Fibroblast of peridontal ligament (primary cell): ENCODE results near the gene OR4K1.
"Not testable (repeated sequence)": the region's sequence is repeated elsewhere in the genome, so short reads cannot be mapped to it uniquely, and the experiment has no call there.

ENCODE experiments used
- DNase-seq: peaks from one replicate; pipeline ENCODE4 v3.0.0-alpha.2; 2010; ENCODE audit errors: extremely low read depth

The OR4K1 gene, protein sequence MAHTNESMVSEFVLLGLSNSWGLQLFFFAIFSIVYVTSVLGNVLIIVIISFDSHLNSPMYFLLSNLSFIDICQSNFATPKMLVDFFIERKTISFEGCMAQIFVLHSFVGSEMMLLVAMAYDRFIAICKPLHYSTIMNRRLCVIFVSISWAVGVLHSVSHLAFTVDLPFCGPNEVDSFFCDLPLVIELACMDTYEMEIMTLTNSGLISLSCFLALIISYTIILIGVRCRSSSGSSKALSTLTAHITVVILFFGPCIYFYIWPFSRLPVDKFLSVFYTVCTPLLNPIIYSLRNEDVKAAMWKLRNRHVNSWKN

GRCh38 chr14:19930617-19931016, at the start of gene OR4K1:
TSS of gene OR4K1 (plus strand) at chr14:19930917. CDS start at chr14:19935667, 4,750 bp downstream.
- no peak for DNase-seq

- DNase-seq: no peak
Observed at GRCh38 chr14:19895282-19895681, 35.4 kb upstream of the OR4K1 start.

DNA sequence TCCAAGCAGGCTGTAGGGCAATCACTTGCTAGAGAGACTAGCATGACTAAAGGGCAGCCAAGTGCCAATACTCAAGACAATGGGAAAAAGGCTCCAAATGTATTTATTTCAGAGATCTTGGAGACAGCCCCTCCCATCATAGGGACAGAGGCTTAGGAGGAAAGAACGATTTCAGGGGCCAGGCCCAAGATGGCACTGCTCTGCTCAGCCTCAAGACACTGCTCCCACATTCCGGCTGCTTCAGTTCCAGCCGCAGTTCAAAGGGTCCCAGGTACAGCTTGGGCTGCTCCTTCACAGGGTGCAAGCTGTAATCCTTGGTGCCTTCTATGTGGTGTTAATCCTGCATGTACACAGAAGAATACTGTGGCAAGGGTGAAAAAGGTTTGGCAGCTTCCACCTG, 29.7 kb upstream of the OR4K1 start:
- DNase-seq: no peak

- no peak for DNase-seq
Observed at GRCh38 chr14:19902409-19902808, 28.3 kb upstream of the OR4K1 start.

- DNase-seq: no peak
Observed at GRCh38 chr14:19906665-19907064, 24.1 kb upstream of the OR4K1 start.

- DNase-seq: no peak
Observed at GRCh38 chr14:19911114-19911513, 19.6 kb upstream of the OR4K1 start.

DNA sequence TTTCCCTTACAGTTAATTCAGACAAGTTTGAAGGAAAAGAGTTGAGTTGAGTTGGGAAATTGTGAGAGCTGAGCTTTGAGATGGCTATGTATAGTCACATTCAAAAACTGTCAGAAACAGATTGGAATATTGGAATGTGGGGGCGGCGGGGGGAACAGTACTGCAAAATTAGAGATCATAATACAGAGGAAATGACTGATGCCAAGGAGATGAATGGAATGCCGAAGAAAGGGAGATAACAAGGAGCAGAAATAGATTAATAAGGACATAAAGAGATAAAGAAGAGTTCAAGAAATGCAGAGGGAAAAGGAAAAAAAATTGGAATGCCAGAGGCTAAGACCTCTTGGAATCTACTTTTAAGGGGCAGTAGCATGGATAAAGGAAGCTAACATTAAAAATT, 13.5 kb upstream of the OR4K1 start:
- DNase-seq: no peak

GRCh38 chr14:19917955-19918518, 12.7 kb upstream of the OR4K1 start:
- DNase-seq: no peak

DNA sequence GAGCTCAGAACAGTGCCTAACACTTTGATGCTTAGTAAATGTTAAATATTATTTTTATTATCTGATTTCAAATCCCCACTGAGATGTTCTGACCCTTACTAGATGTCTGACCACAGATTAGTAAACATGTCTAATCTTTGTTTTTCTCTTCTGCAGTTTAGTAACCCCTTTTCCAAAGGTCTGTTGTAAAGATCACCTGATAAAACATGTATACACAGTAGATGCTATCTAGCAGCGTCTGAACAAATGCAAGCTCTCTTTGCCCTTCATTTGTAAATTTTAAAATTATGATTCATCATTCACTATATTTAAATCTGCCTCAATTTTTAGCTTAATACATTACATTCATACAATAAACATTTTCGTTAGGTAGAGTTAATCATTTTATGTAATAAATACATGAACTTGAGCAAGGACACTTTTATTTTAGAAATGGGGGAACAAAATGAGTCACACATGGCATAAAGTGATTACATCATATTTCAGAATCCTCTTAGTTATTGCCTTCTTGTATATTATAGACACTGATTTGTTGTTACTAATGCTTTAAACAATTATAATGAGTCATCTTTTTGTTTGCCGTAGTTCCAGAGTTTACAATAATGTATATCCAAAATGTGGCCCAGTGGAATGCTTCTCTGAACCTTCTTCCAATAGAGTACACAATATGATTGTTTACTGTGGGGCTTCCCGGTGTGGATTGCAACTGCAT, 12.0 kb upstream of the OR4K1 start:
- DNase-seq: no peak

DNA sequence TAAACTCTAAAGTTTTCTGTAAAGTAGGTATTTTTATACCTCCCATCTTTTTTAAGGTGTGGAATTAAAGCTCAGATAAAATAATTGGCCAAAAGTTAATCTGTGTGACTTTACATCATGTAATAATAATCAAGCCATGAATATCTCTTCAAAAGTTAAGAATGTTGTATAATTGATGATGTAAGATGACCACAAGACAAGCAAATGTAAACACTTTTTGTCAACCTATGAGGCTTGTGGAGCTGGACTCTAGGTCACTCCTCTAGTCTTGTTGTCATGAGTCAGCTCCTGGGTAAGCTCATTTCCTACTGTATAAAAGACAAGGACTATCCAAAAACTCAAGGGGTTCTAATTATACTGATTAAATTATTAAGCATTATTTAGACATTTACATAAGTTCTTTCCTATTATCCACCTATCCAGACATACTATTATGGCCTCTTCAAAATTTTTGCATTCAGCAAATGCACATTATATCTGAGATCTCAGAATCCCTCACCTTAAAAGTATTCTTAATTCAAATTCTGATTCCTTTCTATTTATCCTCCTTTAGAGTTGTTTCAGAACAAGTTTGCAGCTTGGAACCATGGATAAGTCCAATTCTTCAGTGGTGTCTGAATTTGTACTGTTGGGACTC, 10.6 kb upstream of the OR4K1 start, which contains the start of gene OR4K5:
TSS of gene OR4K5 (plus strand) at position 587 of the 637 bp plus-strand sequence. CDS start at position 587, 0 bp downstream.
- DNase-seq: no peak

- no peak for DNase-seq
Observed at GRCh38 chr14:19941668-19942067, 11.0 kb downstream of the OR4K1 start.

DNA sequence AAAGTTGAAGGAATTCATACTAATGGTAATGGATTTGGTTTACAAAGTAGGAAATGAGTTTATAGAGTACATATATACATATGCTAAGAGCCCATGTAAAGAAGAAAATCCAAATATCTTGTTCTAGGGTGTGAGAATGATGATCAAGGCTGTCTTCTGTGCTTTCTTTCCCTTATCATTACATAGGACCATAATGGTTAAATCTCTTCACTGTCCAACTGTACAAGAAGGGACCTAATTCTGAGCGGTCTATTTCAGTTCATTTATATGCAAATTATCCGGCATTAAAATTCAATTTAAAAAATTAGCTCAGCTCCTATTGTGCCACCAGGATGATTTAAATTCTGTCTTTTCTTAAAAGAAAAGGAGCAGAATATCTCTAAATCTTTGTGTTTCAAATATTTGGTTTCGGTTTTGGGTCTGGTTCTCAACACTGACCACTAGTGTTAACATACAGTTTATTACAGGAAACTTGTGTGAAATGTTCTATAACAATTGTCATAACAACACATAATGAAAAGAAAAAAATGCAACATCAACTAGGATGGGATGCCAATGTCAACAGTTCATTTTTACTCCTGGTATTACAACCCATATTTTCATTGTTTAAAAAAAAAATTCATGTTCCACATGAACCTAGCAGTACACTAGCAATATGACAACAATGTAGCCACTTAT, 16.8 kb downstream of the OR4K1 start:
- no peak for DNase-seq

GRCh38 chr14:19949218-19949617, 18.5 kb downstream of the OR4K1 start:
- no peak for DNase-seq

DNA sequence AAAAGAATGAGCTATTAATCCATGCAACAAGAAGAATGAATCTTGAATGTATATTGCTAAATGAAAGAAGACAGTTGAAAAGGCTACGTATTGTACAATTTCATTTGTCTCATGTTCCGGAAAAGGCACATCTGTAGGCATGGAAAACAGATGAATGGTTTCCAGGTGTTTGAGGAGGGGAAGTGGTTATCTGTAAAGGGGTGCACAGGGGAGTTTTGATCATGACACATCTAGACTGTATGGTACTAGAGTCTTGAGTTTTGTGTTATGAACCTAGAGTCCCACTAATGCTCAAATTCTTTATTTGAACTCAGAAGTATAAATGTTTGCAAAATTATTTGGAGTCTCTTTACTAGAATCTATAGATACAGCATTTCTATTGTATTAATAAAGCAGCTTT, 39.0 kb downstream of the OR4K1 start:
- not testable (repeated sequence) for DNase-seq

DNA sequence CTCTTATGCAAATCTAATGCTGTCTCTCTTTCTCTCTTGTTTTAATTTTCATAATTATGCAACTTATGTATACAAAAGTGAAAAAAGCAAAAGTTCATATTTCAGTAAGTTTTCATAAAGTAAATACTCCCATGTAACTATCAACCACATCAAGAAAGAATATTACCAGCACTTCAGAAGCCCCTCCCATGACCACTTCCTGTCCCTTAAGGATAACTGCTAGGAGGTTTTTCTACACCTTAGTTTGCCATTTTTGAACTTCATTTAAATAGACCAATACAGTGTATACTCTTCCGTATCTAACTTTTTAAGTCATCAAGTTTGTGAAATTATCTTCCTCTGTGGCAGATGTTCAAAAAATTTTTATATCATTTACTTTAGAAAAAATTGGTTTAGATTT, 44.1 kb downstream of the OR4K1 start:
- no peak for DNase-seq

- no peak for DNase-seq
Observed at GRCh38 chr14:19975291-19975690, 44.6 kb downstream of the OR4K1 start, which contains the start of gene OR4K15. TSS of gene OR4K15 (plus strand) at chr14:19975591. CDS start at chr14:19975591, 0 bp downstream.
